ENCODE results near the gene FKBP14.

Gene FKBP14

DNA sequence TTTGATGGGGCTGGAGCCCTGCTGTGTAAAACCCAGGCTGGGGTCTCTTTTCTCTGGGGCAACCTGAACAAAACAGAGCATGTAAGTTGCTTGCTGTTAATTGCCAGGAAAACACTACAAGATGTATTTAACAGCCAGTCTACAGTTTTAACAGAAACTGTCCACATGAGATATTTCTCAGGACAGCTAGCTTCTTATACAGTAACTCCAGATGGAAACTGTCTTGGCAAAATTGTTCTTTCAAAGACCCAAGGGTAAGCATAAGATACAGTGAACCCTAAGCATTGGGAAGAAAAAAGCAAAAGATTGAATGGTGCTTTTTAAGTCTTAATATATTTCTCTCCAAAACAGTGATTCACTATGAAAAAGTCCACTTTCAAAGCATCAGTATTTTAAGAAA lies 8.1 kb downstream of the FKBP14 start:
- no peaks in the 10 kb centered on the region for H4K20me1 ChIP-seq (ENCODE audit: control insufficient read depth, insufficient read depth, low read depth, low read length)
- H3K9me2 ChIP-seq (replicated peaks; ENCODE audit: control insufficient read depth, low read length), result no peaks in the 10 kb centered on the region
- peaks cover 61% of the 10 kb centered on the region for H3K36me3 ChIP-seq (ENCODE audit: control insufficient read depth, low read length)
- H3K79me2 ChIP-seq (ENCODE audit: control insufficient read depth, low read length), result peaks cover 22% of the 10 kb centered on the region
- H3K4me3 ChIP-seq (ENCODE audit: low read length), result no peak overlapping the region
- H3F3A ChIP-seq (ENCODE audit: control insufficient read depth, insufficient read depth), result peaks cover 12% of the 10 kb centered on the region
- no peaks in the 10 kb centered on the region for H3K27me3 ChIP-seq (ENCODE audit: control insufficient read depth, low read length)
- H3K4me1 ChIP-seq (ENCODE audit: control insufficient read depth, low read length), result peaks cover 32% of the 10 kb centered on the region
- no peak overlapping the region for H3K27ac ChIP-seq (ENCODE audit: low read depth, low read length)
- no peaks in the 10 kb centered on the region for H3K9me3 ChIP-seq (ENCODE audit: control insufficient read depth, insufficient read depth, low read length)
- no peak overlapping the region for H3K4me2 ChIP-seq (ENCODE audit: low read length)
- TF ChIP-seq, protein P1, sequence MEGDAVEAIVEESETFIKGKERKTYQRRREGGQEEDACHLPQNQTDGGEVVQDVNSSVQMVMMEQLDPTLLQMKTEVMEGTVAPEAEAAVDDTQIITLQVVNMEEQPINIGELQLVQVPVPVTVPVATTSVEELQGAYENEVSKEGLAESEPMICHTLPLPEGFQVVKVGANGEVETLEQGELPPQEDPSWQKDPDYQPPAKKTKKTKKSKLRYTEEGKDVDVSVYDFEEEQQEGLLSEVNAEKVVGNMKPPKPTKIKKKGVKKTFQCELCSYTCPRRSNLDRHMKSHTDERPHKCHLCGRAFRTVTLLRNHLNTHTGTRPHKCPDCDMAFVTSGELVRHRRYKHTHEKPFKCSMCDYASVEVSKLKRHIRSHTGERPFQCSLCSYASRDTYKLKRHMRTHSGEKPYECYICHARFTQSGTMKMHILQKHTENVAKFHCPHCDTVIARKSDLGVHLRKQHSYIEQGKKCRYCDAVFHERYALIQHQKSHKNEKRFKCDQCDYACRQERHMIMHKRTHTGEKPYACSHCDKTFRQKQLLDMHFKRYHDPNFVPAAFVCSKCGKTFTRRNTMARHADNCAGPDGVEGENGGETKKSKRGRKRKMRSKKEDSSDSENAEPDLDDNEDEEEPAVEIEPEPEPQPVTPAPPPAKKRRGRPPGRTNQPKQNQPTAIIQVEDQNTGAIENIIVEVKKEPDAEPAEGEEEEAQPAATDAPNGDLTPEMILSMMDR (IDR thresholded peaks at IDR 0.05; ENCODE audit: low read depth, low read length, poor library complexity, severe bottlenecking), result no peak
- no peak for TF ChIP-seq EZH2phosphoT487 (IDR thresholded peaks at IDR 0.05; ENCODE audit: borderline replicate concordance, low read length)

DNA sequence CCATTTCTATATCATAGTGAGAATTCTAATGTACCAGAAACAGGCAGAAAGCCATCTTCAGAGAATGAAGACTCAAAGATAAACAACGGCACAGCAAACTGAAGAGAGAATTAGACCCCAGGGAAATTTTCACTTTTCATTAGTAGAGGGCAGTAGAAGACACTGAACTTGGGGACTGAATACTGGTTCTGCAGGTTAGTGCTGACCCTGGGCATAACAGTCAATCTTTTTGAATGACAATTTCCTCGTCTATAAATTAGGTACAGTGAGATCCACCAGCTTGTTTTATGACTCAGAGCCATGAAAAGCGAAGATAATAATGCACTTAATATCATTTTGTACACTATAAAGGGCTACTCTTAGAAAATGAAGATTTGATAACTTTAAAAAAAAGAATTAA lies 13.7 kb downstream of the FKBP14 start:
- Histone ChIP-seq H4K20me1 (ENCODE audit: control insufficient read depth, insufficient read depth, low read depth, low read length) (no peaks in the 10 kb centered on the region), H3K4me2 (ENCODE audit: low read length) (no peak overlapping the region), H3K4me1 (ENCODE audit: control insufficient read depth, low read length) (no peaks in the 10 kb centered on the region), H3K79me2 (ENCODE audit: control insufficient read depth, low read length) (no peaks in the 10 kb centered on the region), H3K9me3 (ENCODE audit: control insufficient read depth, insufficient read depth, low read length) (no peaks in the 10 kb centered on the region), H3F3A (ENCODE audit: control insufficient read depth, insufficient read depth) (0 out of 2 replicates have a peak, but pooled peaks cover 2% of the 10 kb centered on the region), H3K27me3 (ENCODE audit: control insufficient read depth, low read length) (no peaks in the 10 kb centered on the region), H3K9me2 (replicated peaks; ENCODE audit: control insufficient read depth, low read length) (no peaks in the 10 kb centered on the region), H3K27ac (ENCODE audit: low read depth, low read length) (no peak overlapping the region), H3K4me3 (ENCODE audit: low read length) (no peak overlapping the region), H3K36me3 (ENCODE audit: control insufficient read depth, low read length) (peaks cover 28% of the 10 kb centered on the region)
- TF ChIP-seq, protein P1 (IDR thresholded peaks at IDR 0.05; ENCODE audit: low read depth, low read length, poor library complexity, severe bottlenecking), result no peak
- TF ChIP-seq EZH2phosphoT487 (IDR thresholded peaks at IDR 0.05; ENCODE audit: borderline replicate concordance, low read length), result no peak

DNA sequence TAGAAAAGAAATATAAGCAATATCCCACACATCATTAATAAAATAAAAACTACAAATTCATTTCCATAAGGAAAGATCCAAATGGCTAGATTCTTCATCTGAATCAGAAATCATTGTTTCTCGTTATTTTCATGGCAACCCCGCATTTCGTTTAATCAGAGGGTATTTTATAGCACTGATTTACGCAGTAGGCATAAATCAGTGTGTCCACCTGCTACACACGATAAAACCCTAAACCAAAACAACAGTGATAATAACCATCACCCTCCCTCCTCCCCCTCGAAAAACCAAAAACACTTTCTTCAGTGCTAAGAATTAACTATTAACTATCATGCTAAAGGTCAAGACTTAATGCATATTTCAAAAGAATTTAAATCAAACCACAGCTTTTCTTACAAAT lies 16.5 kb downstream of the FKBP14 start:
- Histone ChIP-seq H3K9me2 (replicated peaks; ENCODE audit: control insufficient read depth, low read length) (no peaks in the 10 kb centered on the region), H3K27ac (ENCODE audit: low read depth, low read length) (no peak overlapping the region), H3K4me3 (ENCODE audit: low read length) (no peak overlapping the region), H3K4me2 (ENCODE audit: low read length) (no peak overlapping the region), H3K4me1 (ENCODE audit: control insufficient read depth, low read length) (no peaks in the 10 kb centered on the region), H3K79me2 (ENCODE audit: control insufficient read depth, low read length) (no peaks in the 10 kb centered on the region), H3K27me3 (ENCODE audit: control insufficient read depth, low read length) (no peaks in the 10 kb centered on the region), H4K20me1 (ENCODE audit: control insufficient read depth, insufficient read depth, low read depth, low read length) (no peaks in the 10 kb centered on the region), H3K36me3 (ENCODE audit: control insufficient read depth, low read length) (peaks cover 15% of the 10 kb centered on the region), H3K9me3 (ENCODE audit: control insufficient read depth, insufficient read depth, low read length) (no peaks in the 10 kb centered on the region), H3F3A (ENCODE audit: control insufficient read depth, insufficient read depth) (0 out of 2 replicates have a peak, but pooled peaks cover 2% of the 10 kb centered on the region)
- TF ChIP-seq EZH2phosphoT487 (IDR thresholded peaks at IDR 0.05; ENCODE audit: borderline replicate concordance, low read length), result no peak
- TF ChIP-seq, protein P1 (IDR thresholded peaks at IDR 0.05; ENCODE audit: low read depth, low read length, poor library complexity, severe bottlenecking), result no peak
